ENCODE data around the gene FCN2.

DNA sequence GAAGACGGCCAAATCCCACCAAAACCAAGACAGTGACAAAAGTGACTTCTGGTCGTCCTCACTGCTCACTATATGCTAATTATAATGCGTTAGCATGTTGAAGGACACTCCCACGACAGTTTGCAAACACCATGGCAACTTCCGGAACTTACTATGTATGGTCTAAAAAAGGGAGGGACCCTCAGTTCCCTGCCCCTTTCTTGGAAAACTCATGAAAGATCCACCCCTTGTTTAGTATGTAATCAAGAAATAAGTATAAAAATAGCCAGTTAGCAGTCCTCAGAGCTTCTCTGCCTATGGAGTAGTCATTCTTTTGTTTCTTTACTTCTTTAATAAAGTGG lies 9.5 kb downstream of the FCN2 start:
- TF ChIP-seq, protein P1, sequence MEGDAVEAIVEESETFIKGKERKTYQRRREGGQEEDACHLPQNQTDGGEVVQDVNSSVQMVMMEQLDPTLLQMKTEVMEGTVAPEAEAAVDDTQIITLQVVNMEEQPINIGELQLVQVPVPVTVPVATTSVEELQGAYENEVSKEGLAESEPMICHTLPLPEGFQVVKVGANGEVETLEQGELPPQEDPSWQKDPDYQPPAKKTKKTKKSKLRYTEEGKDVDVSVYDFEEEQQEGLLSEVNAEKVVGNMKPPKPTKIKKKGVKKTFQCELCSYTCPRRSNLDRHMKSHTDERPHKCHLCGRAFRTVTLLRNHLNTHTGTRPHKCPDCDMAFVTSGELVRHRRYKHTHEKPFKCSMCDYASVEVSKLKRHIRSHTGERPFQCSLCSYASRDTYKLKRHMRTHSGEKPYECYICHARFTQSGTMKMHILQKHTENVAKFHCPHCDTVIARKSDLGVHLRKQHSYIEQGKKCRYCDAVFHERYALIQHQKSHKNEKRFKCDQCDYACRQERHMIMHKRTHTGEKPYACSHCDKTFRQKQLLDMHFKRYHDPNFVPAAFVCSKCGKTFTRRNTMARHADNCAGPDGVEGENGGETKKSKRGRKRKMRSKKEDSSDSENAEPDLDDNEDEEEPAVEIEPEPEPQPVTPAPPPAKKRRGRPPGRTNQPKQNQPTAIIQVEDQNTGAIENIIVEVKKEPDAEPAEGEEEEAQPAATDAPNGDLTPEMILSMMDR (IDR thresholded peaks at IDR 0.05), result no peak
- TF ChIP-seq POLR2A (IDR thresholded peaks at IDR 0.05), result no peak

Data from upper lobe of left lung (tissue), 4 donors.